Measurements from ENCODE around the gene ECD.

- TF ChIP-seq CTCF (IDR thresholded peaks at IDR 0.05) (no peak), EZH2 (IDR thresholded peaks at IDR 0.05) (no peak)
Observed at GRCh38 chr10:73119952-73120351, 47.9 kb downstream of the ECD start.

All from neural progenitor cell (in vitro differentiated cells).